ENCODE measurements around the gene MAP3K3.

The MAP3K3 gene

GRCh38 chr17:63621684-63622573 is at the start of gene MAP3K3:
Gene MAP3K3 (plus strand): TSS chr17:63622417. CDS start chr17:63622760, 343 bp downstream.
- DNase-seq, result peak; percentile 100

GRCh38 chr17:63573634-63574033 is 48.6 kb upstream of the MAP3K3 start:
- DNase-seq, result no peak

GRCh38 chr17:63578027-63578768 is 44.0 kb upstream of the MAP3K3 start:
- DNase-seq, result no peak

GRCh38 chr17:63578769-63579111 is 43.5 kb upstream of the MAP3K3 start:
- no peak for DNase-seq

GRCh38 chr17:63579633-63580032 is 42.6 kb upstream of the MAP3K3 start:
- no peak for DNase-seq

- DNase-seq, result no peak
Observed at GRCh38 chr17:63587770-63588169, 34.4 kb upstream of the MAP3K3 start.

- no peak for DNase-seq
Observed at GRCh38 chr17:63588797-63589196, 33.4 kb upstream of the MAP3K3 start.

GRCh38 chr17:63589646-63590045 is 32.6 kb upstream of the MAP3K3 start:
- no peak for DNase-seq

- DNase-seq, result no peak
Observed at GRCh38 chr17:63592797-63593196, 29.4 kb upstream of the MAP3K3 start.

GRCh38 chr17:63595132-63595531 is 27.1 kb upstream of the MAP3K3 start:
- no peak for DNase-seq

GRCh38 chr17:63596856-63597586 is 25.2 kb upstream of the MAP3K3 start:
- DNase-seq, result peak; percentile 47

- DNase-seq, result peak; percentile 49
Observed at GRCh38 chr17:63598281-63598680, 23.9 kb upstream of the MAP3K3 start.

- DNase-seq, result peak; percentile 86
Observed at GRCh38 chr17:63600569-63601438, 21.4 kb upstream of the MAP3K3 start, which contains the start of gene TACO1. Gene TACO1 (plus strand): TSS chr17:63600895. CDS start chr17:63601084, 189 bp downstream.

GRCh38 chr17:63601439-63602371 is 20.5 kb upstream of the MAP3K3 start:
- DNase-seq, result no peak

- peak; percentile 61 for DNase-seq
Observed at GRCh38 chr17:63609816-63610573, 12.2 kb upstream of the MAP3K3 start.

- DNase-seq, result no peak
Observed at GRCh38 chr17:63610854-63611253, 11.4 kb upstream of the MAP3K3 start.

- peak; percentile 81 for DNase-seq
Observed at GRCh38 chr17:63611354-63611753, 10.9 kb upstream of the MAP3K3 start.

GRCh38 chr17:63613663-63614062 is 8.6 kb upstream of the MAP3K3 start:
- DNase-seq, result no peak

- DNase-seq, result no peak
Observed at GRCh38 chr17:63621229-63621683, 961 bp upstream of the MAP3K3 start.

Measured in activated CD4-positive, alpha-beta T cell treated with anti-CD3 and anti-CD28 coated beads, Interleukin-2, Interleukin-6, amounts not matched to agents 100 ng/mL and 50 ng/mL, durations not matched to agents 16 hours and 8 hours (primary cell).